HG03139 (cell line): Measurements from ENCODE around the gene ABRACL.
A peak's percentile ranks its signal among the peaks of the same experiment; 100 is the strongest.
"Not testable (repeated sequence)": the region's sequence is repeated elsewhere in the genome, so short reads cannot be mapped to it uniquely, and the experiment has no call there.

Source experiments
- ATAC-seq: cut with Tn5 transposase; IDR thresholded peaks from one replicate; pipeline ENCODE4 v1.9.1; 2021; ENCODE audit not compliant: unreplicated experiment

ABRACL gene, protein sequence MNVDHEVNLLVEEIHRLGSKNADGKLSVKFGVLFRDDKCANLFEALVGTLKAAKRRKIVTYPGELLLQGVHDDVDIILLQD

GRCh38 chr6:139028658-139029469 is at the start of gene ABRACL:
TSS of gene ABRACL (plus strand) at chr6:139028745. CDS start at chr6:139034161, 5,416 bp downstream.
- ATAC-seq, result peak; percentile 63

GRCh38 chr6:138979365-138979764 is 49.2 kb upstream of the ABRACL start:
- ATAC-seq, result no peak

- ATAC-seq, result no peak
Measured at GRCh38 chr6:138979813-138980668, 48.5 kb upstream of the ABRACL start.

DNA sequence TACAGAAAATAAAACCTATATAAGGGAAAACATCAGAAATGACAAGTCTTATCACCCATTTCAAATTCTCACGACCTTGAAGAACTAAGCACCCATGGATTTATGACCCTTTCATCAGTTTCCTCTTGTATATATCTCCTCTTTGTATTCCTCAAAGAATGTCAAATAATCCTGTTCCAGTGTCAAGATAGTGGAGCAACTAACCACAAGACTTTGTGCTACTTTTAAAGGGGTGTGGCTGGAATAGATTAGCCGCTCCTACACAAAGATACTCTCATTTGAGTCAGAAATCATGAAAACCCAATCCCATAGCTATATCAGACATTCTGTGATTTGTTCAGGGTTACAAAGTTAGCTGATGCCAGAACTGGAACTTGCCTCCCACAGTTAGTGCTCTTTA is 47.1 kb upstream of the ABRACL start:
- ATAC-seq, result no peak

GRCh38 chr6:138986578-138986977 is 42.0 kb upstream of the ABRACL start:
- ATAC-seq, result no peak

DNA sequence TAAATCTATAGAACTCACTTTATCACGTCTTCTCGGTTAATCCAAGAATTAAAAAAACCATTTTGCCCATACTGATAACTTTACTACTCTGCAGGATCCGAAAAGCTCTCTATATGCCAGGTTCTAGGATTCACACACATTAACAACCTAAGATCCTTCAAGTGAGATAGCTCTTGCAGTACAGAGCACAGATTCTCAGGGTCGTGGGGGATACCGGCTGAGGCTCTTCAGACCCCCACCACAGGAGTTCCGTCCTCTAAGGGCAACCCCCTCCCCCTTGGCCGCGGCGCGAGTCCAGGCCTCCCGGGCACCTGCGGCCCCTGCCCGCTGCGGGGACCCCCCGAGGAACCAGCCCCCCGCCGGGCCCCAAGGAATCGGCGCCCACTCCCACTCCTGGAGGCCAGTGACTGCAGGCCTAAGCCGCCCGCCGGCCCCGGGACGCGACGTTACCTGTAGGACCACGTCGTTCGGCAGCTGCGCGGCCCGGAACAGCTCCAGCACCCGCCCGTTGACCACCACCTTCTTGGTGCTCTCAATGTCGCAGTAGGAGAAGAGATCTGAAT is 41.4 kb upstream of the ABRACL start:
- ATAC-seq, result peak; percentile 14

DNA sequence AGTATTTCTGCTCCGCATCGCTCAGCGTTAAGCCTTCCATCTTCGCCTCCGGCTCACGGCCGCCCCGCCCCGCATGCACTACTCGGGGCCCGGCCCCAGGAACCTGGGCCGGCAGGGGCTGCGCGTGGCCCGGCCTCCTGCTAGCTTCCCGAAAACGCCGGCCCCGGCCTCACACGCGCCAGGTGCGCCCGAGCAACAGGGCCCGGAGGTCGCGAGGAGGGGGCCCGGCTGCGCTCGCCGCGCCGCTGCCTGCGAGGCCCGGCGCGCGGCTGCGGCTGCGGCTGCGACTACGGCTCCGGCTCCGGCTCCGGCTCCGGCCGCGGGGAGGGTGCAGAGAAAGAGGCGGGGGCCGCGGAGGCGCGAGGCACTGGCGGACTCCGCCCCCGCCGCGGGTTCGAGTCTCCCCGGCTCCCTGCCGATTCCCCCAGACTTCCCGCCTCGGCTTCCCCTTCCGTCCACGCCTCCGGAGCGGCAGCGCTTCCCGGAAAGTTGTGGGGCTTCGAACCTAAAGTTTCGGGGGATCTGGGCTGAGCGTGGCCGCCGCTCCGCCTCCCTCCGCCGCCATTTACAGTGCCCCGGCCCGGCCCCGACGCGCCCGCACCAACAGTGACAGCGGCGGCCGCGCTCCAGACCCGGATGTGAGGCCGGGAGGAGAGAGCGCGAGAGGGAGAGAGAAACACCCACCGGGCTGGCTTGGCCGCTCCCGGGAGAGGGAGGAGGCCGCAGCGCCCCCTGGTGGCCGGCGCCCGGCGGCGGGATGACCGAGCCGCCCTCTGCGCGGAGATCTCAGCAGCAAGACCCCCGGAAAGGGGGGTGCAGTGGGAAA is 40.7 kb upstream of the ABRACL start, which contains the start of gene REPS1:
Gene REPS1 (minus strand): TSS at position 611 of the 826 bp plus-strand sequence. CDS start 571 bp downstream, at position 40.
- peak; percentile 85 for ATAC-seq

DNA sequence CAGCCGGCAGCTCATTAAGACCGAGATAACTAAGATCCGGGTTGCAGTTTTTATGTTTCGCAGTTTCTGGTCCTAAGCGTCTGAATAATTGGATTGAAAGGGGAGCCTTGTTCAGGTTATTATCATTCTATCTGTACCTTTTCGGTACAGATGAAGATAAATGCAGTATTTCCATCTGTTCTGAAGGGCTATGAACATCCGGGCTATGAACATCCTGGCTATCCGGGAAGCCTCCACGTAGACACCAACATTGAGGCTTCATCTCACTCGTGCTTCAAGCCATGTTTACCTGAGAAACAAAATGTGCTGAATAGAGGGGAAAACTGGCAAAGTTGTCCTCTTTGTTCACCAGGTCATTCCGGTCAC is 40.1 kb upstream of the ABRACL start:
- peak; percentile 6 for ATAC-seq

GRCh38 chr6:138989098-138989983 is 39.2 kb upstream of the ABRACL start:
- ATAC-seq, result no peak

GRCh38 chr6:138991206-138991605 is 37.3 kb upstream of the ABRACL start:
- ATAC-seq, result no peak

DNA sequence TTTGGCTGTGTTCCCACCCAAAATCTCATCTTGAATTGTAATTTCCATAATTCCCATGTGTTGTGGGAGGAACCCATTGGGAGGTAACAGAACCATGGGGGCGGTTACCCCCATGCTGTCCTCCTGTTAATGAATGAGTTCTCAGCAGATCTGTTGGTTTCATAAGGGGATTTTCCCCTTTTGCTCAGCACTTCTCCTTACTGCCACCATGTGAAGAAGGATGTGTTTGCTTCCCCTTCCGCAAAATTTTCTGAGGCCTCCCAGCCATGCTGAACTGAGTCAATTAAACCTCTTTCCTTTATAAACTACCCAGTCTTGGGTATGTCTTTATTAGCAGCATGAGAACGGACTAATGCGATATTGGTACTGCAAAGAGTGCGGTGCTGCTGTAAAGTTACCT is 35.6 kb upstream of the ABRACL start:
- ATAC-seq, result not testable (repeated sequence)

DNA sequence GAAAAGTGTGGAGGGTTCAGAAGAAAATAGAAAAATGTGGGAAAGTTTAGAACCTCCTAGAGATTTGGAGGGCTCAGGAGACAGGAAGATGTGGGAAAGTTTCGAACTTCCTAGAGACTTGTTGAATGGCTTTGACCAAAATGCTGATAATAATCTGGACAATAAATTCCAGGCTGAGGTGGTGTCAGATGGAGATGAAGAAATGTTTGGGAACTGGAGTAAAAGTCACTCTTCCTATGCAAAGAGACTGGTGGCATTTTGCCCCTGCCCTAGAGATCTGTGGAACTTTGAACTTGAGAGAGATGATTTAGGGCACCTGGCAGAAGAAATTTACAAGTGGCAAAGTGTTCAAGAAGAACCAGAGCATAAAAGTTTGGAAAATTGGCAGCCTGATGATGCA is 35.1 kb upstream of the ABRACL start:
- ATAC-seq, result not testable (repeated sequence)

- ATAC-seq, result no peak
Measured at GRCh38 chr6:138996524-138996923, 32.0 kb upstream of the ABRACL start.

GRCh38 chr6:138997136-138997535 is 31.4 kb upstream of the ABRACL start:
- no peak for ATAC-seq

DNA sequence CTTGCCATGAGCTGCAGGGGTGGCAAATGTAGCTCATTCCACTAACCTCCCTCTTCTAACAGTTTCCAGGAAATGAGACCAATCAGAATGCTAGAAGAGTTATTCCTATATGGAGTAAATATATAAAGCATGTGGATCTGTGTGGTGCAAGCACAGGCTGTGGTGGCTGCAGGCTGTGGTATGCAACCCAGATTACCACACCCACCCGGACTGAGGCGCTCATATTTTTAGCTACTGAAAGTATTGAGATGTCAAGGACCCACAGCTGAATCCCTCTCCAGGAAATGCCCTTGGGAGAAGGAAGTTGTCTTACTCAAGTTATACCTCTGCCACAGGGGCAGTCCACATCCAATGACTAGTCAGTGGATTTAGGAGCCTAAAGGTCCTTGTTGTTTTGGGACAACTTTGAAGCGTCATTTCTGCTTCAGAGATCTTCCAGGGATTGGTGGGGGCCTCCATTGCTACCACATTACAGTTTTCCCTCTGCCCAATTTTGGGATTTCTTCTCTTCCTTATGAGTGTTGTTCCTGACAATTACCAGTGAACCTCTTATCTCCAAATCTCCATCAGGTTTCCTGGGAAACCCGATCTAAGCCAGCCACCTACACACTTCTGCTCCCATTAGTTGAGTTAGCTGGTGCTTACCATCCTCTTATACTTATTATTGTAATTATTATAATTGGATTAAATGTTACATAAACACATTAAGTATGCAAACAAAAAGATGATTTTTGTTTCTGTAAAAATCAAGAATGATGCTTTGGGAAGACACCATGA is 28.4 kb upstream of the ABRACL start:
- ATAC-seq, result no peak

GRCh38 chr6:139003751-139004150 is 24.8 kb upstream of the ABRACL start:
- no peak for ATAC-seq

- no peak for ATAC-seq
Measured at GRCh38 chr6:139006477-139006876, 22.1 kb upstream of the ABRACL start.

DNA sequence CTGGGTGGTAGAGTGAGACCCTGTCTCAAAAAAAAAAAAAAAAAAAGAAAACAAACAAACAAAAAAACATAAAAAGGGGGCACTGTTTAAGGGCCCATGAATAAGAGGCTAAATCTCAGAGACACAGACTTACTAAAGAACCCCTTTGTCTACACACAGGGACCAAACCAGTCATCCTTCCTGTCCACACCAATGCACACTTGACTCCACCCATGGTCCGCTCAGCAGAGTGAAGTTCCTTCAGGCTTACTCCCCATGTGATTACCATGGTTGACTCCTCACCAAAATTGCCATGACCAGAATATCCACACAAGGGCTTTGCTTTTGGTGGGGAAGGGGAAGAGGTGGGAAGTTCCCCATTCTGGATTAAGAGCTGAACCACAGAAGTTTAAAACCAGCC is 21.1 kb upstream of the ABRACL start:
- ATAC-seq, result no peak

DNA sequence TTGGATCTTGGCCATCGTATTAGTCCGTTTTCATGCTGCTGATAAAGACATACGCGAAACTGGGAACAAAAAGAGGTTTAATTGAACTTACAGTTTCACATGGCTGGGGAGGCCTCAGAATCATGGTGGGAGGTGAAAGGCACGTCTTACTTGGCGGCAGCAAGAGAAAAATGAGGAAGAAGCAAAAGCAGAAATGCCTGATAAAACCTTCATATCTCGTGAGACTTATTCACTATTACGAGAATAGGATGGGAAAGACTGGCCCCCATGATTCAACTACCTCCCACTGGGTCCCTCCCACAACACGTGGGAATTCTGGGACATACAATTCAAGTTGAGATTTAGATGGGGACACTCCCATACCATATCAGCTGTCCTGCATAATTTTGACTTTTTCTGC is 20.4 kb upstream of the ABRACL start:
- no peak for ATAC-seq
